ENCODE measurements around the gene CPT1A.
A peak's percentile ranks its signal among the peaks of the same experiment; 100 is the strongest.
"Not testable (repeated sequence)": the region's sequence is repeated elsewhere in the genome, so short reads cannot be mapped to it uniquely, and the experiment has no call there.

CPT1A gene

DNA sequence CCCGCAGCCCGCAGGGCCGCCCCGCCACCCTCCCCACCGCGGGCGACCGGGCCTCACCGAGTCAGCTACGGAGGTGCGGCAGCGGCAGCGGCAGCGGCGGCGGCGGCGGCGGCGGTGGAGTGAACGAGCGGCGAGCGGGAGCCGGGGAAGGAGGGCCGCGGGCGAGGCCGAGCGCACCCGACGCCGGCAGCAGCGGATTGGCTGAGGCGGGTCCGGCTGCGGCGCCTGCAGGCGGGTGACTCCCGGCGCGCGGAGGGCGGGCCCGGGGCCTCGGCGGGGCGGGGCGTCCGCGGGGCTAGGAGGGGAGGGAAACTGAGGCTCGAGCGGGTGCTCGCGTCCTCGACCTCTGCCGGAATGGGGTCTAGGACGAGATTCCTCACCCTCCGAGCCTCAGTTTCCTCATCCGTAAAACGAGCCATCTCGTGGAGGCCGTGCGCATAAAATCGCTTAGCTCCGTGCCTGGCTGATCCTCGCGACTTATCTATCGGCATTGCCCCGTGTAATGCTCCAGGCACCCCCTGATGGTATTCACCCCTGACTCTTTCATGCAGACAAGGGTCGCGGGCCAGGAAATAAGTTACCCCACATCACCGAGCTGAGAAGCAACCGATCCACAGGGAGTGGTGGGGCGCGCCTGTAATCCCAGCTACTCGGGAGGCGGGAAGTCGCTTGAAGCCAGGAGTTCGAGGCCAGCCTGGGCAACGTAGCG is at the start of gene CPT1A:
Gene CPT1A, minus strand, starts transcription at position 199 of the 709 bp plus-strand sequence. CDS start 26,442 bp downstream, outside the sequence.
- DNase-seq (ENCODE audit: low read depth in 1 of 2, low spot score in 1 of 2): peak; percentile 40 to 65

DNA sequence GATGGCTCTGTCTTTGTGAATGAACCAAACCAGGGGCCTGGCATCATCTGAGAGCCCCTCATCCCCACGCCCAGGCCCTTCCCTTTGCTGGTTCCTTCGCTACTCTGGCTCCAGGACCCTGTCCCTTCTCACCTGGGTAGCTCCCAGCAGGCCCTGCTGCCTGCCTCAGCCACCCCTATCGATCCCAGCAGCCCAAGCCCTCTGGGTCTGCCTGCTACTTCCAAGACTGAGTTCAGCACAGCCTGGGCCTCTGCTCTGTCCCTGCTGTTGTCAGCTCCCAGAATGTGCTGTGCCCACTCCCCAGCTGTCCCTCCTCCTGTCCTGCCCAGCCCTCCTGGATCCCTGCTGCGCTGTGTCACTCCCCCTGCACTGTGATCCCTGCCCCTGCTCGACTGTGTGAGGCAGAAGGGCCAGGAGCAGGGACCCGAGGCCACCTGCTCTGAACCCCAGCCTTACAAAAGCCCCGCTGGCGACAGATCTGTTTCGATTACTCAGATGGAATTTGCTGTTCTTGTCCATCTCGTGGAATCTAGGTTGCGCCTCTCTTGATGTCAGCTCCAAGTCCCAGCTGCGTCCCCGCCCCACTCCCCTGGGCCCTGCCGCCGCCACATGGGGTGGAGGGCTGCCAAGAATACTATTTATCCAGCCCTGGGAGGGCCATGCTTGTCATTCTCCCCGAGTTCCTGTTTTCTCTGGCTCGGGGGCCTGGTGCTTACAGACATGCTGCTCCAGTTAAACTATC is 48.9 kb upstream of the CPT1A start:
- DNase-seq (ENCODE audit: low read depth in 1 of 2, low spot score in 1 of 2): no peak

DNA sequence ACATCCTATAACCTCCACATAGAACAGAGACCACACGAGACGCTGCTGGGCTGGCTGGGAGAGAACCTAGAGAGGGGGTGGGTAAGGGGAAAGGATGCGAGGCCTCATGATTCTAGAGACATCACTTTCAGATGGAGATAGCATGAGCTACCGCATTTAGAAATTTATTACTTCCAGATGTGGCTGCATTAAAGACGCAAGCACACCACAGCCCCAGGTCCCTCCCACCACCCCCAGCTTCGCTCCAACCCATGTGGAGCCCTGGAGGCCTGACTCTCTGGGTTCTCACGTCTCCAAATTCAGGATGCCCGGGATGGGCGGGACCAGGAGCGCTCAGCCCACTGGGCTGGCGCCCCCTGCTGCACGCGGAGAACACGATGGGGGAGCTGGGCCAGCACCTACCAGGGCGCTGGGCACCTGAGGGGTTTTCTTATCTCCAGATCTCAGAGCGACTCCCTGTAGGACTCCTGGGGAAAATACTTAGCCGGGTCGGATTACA is 48.3 kb upstream of the CPT1A start:
- DNase-seq (ENCODE audit: low read depth in 1 of 2, low spot score in 1 of 2): no peak

- not testable (repeated sequence) for DNase-seq (ENCODE audit: low read depth in 1 of 2, low spot score in 1 of 2)
Observed at GRCh38 chr11:68884827-68885226, 43.1 kb upstream of the CPT1A start.

DNA sequence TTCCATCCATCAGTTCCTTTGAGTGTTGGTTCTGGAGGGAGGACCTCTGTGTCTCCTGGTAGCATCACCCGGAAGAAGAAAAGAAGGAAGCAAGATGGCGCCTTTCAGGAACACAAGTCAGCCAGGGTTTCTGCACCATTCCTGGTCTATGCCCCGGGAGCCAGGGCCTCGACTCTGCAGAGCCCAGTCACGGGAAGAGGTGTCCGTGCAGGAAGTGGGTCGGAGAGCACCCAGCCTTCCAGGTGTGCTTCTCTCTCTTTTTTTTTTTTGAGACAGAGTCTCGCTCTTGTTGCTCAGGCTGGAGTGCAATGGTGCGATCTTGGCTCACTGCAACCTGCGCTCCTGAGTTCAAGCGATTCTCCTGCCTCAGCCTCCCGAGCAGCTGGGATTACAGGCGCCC is 40.7 kb upstream of the CPT1A start:
- no peak for DNase-seq (ENCODE audit: low read depth in 1 of 2, low spot score in 1 of 2)

- no peak for DNase-seq (ENCODE audit: low read depth in 1 of 2, low spot score in 1 of 2)
Observed at GRCh38 chr11:68881320-68881719, 39.6 kb upstream of the CPT1A start.

- no peak for DNase-seq (ENCODE audit: low read depth in 1 of 2, low spot score in 1 of 2)
Observed at GRCh38 chr11:68880851-68881250, 39.1 kb upstream of the CPT1A start.

DNA sequence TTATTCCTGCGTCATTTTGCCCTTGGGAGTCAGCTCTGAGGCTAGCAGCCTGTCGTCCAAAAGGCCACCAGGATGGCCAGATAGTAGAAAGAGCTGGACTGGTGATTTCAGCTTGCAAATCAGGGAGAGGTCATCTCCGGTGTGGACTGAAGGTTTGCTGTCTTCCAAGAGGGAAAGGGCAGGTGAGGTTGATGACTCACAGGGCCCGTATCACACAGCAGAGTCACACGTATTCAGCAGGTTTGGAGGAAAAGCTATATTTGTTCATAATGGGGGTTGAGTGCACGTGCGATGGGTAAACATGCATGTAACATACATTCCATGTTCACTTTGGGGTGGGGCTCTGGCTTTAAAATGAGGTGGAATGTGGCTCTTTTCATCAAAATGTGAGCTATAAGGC is 36.3 kb upstream of the CPT1A start:
- DNase-seq (ENCODE audit: low read depth in 1 of 2, low spot score in 1 of 2): no peak

DNA sequence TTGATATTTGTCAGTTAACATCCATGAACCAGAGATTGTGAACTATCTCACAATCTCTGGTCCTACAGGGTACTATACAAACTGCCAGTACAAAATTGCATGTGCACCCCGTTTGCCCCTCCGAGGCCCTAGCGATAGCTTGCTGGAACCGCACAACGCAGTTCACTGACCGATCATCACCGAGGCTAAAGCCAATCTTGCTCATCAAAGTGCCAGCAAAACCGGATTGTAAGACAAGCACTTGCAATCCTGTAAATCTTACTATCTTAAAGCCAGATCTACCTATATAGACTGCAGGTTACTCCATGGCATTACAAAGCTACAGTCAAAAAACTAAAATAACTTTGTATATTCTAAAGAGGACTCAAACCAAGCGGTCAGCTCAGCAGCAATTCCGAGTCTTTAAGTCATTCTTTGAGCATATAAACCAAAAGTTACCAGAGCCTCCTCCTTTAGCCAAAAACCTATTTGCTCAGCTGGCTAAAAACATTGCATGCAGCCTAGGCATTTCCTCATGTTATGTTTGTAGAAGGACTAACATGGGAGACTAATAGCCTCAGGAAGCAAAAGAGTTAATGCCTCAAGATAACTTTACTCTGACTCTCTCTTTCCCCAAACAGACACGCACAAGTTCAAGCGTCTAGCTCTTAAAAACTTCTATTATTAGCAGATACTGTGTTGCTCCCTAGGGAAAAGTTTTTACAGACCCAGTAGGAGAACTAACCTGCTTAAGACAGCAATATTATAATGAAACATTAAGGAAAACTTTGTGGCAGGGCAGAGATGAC is 30.7 kb upstream of the CPT1A start:
- DNase-seq (ENCODE audit: low read depth in 1 of 2, low spot score in 1 of 2): no peak

DNA sequence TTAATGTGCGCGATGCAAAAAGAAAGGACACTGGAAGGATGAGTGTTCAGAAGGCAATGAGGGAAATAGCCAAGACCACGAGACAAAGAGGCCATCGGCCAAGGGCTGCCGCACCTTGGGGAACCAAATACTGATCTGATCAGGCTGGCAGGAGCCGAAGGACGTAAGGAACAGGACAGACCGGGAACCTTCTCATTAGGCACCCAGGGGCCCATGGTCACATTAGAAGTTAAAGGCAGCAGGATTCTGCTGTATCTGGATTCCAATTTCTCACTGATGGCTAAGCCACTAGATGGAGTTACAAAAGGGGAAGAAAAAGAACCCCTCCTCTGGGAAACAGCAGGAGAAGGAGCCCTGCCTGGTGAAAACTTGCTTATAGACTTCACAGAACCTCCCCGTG is 28.8 kb upstream of the CPT1A start:
- DNase-seq (ENCODE audit: low read depth in 1 of 2, low spot score in 1 of 2): no peak

- no peak for DNase-seq (ENCODE audit: low read depth in 1 of 2, low spot score in 1 of 2)
Observed at GRCh38 chr11:68868221-68868835, 26.6 kb upstream of the CPT1A start.

GRCh38 chr11:68867066-68867465 is 25.4 kb upstream of the CPT1A start:
- DNase-seq (ENCODE audit: low read depth in 1 of 2, low spot score in 1 of 2): no peak

GRCh38 chr11:68865241-68865640 is 23.5 kb upstream of the CPT1A start:
- no peak for DNase-seq (ENCODE audit: low read depth in 1 of 2, low spot score in 1 of 2)

DNA sequence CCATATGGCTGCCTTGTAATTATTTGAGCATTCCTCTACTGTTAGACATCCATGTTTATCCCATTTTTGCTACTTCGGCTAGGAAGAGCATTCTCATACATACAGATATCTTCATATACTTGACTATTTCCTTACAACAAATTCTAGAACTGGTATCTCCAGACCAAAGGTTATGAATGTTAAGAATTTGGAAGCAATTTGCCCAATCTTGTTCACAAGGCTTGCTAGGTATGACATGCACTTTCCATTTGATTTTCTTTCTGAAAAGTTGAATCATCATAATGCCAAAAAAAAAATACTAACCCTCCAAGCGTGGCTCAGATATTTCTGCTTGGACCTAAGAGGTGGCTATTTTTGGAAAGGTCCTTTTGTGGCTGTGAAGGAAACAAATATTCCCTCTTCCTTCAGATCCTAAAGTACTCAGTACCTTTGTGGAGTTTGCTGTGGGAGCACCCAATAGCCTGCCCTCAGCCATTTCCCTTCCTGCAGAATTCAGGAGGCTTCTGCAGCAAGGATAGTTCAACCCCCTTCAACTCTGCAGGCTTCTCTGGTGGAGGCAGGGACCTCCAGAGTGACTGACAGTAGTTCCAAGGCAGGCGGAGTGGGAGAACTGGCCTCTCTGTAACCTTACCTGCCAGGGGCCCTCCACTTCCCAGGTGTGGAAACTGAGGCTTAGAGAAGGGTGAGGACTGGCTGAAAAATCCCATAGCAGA is 22.0 kb upstream of the CPT1A start:
- DNase-seq (ENCODE audit: low read depth in 1 of 2, low spot score in 1 of 2): no peak

DNA sequence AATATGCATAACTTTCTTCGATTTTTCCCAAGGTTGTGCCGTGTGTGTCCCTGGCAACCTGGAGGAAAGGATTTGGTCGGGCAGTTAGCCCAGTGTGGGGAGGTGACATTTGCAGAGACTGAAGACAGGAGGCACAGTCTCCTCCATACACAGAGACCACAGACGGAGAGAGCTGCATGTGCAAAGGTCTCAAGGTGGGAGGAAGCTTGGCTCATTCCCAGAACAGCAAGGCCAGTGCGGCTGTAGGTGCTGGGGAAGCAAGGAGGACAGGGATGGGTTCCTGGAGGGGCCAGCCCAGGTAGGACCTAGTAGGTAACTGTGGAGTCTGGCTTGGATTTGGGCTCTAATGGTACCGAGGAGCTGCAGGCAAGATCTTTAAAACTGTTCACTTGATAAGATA is 20.7 kb upstream of the CPT1A start:
- DNase-seq (ENCODE audit: low read depth in 1 of 2, low spot score in 1 of 2): no peak

GRCh38 chr11:68859123-68859522 is 17.4 kb upstream of the CPT1A start:
- DNase-seq (ENCODE audit: low read depth in 1 of 2, low spot score in 1 of 2): no peak

DNA sequence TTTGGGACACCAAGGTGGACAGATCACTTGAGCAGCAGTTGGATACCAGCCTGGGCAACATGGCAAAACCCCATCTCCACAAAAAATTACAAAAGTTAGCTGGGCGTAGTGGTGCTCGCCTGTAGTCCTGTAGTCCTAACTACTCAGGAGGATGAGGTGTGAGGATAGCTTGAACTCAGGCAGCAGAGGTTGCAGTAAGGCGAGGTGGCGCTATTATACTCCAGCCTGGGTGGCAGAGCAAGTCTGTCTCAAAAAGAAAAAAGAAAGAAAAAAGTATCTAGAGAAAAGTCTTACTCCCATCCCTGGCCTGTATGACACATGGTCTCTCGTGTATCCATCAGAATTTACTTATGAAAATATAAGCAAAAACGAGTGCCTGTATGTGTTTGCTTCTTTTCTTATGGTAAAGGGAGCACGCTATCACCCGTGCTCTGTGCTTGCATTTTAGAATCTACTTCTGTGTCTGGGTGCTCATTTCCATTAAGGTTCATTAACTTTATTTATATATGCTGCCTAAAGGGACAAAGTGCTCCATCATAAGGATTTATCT is 15.4 kb upstream of the CPT1A start:
- no peak for DNase-seq (ENCODE audit: low read depth in 1 of 2, low spot score in 1 of 2)

- not testable (repeated sequence) for DNase-seq (ENCODE audit: low read depth in 1 of 2, low spot score in 1 of 2)
Observed at GRCh38 chr11:68856425-68857030, 14.8 kb upstream of the CPT1A start.

GRCh38 chr11:68855205-68855981 is 13.7 kb upstream of the CPT1A start:
- DNase-seq (ENCODE audit: low read depth in 1 of 2, low spot score in 1 of 2): no peak

Data from activated T-helper 1 cell treated with anti-CD3 and anti-CD28 coated beads, Interleukin-2, amount 50 U/mL, for 16 hours (primary cell).